ENCODE results near the gene REX1BD. TPM values are rescaled to one million over a fixed set of nuclear protein-coding genes. Genes with fewer than 3 reads are reported as not detected.

REX1BD gene
- total and polyA plus RNA-seq, 4 donors = 25.9 to 71.9 (median 51.4) TPM

GRCh38 chr19:18629166-18630088, 40.8 kb downstream of the REX1BD start:
- TF ChIP-seq NR2F2 (IDR thresholded peaks at IDR 0.05) (peak; percentile 57), GABPA (IDR thresholded peaks at IDR 0.05 in 1 of 2, conservative IDR thresholded peaks at IDR 0.05 in 1 of 2) (no peak), MAX (IDR thresholded peaks at IDR 0.05) (no peak), SP1 (IDR thresholded peaks at IDR 0.05) (peak; percentile 73), YY1 (IDR thresholded peaks at IDR 0.05) (peak; percentile 89)
- H3K9me3 ChIP-seq (ENCODE audit: control insufficient read depth in 4 of 4, low read length in 3 of 4) = no peaks in the 10 kb centered on the region
- H3K36me3 ChIP-seq (ENCODE audit: control insufficient read depth in 4 of 4, insufficient read depth in 3 of 4, low read depth in 1 of 4, low read length in 3 of 4) = no peaks in the 10 kb centered on the region
- H3K9ac ChIP-seq (ENCODE audit: low read depth in 1 of 2, low read length in 2 of 2) = no peak overlapping the region
- 79% methylated on average over 15 of the region's 15 CpGs for WGBS
- H3K27me3 ChIP-seq (ENCODE audit: control insufficient read depth in 4 of 4, insufficient read depth in 4 of 4, low read length in 3 of 4) = no peaks in the 10 kb centered on the region
- no peaks in the 10 kb centered on the region for H3K4me1 ChIP-seq (ENCODE audit: control insufficient read depth in 4 of 4, insufficient read depth in 4 of 4, low read length in 3 of 4)
- H3K27ac ChIP-seq (ENCODE audit: low read depth in 1 of 2, low read length in 2 of 2) = no peak overlapping the region
- DNase-seq (ENCODE audit: low spot score) = no peak
- H3K4me3 ChIP-seq (ENCODE audit: low read depth in 1 of 3, low read length in 3 of 3) = no peak overlapping the region

- no peaks in the 10 kb centered on the region for H3K36me3 ChIP-seq (ENCODE audit: control insufficient read depth in 4 of 4, insufficient read depth in 3 of 4, low read depth in 1 of 4, low read length in 3 of 4)
- TF ChIP-seq GABPA (IDR thresholded peaks at IDR 0.05 in 1 of 2, conservative IDR thresholded peaks at IDR 0.05 in 1 of 2) (no peak), RAD21 (IDR thresholded peaks at IDR 0.05) (no peak), ZBTB33 (IDR thresholded peaks at IDR 0.05) (no peak)
- peaks cover 5 to 16% (median 11%) of the 10 kb centered on the region in 4 donors for H3K4me1 ChIP-seq (ENCODE audit: control insufficient read depth in 4 of 4, insufficient read depth in 4 of 4, low read length in 3 of 4)
- H3K9ac ChIP-seq (ENCODE audit: low read depth in 1 of 2, low read length in 2 of 2) = no peak overlapping the region
- H3K9me3 ChIP-seq (ENCODE audit: control insufficient read depth in 4 of 4, low read length in 3 of 4) = no peaks in the 10 kb centered on the region
- H3K4me3 ChIP-seq (ENCODE audit: low read depth in 1 of 3, low read length in 3 of 3) = no peak overlapping the region
- DNase-seq (ENCODE audit: low spot score) = no peak
- no peak overlapping the region for H3K27ac ChIP-seq (ENCODE audit: low read depth in 1 of 2, low read length in 2 of 2)
- 92% methylated on average over 8 of the region's 8 CpGs for WGBS
- no peaks in the 10 kb centered on the region for H3K27me3 ChIP-seq (ENCODE audit: control insufficient read depth in 4 of 4, insufficient read depth in 4 of 4, low read length in 3 of 4)
Measured at GRCh38 chr19:18633321-18633720, 44.7 kb downstream of the REX1BD start.

GRCh38 chr19:18634612-18635297, 46.2 kb downstream of the REX1BD start:
- WGBS = 57% methylated on average over 12 of the region's 12 CpGs
- no peaks in the 10 kb centered on the region for H3K9me3 ChIP-seq (ENCODE audit: control insufficient read depth in 4 of 4, low read length in 3 of 4)
- no peak for DNase-seq (ENCODE audit: low spot score)
- H3K4me1 ChIP-seq (ENCODE audit: control insufficient read depth in 4 of 4, insufficient read depth in 4 of 4, low read length in 3 of 4) = peaks cover 5 to 17% (median 12%) of the 10 kb centered on the region in 4 donors
- no peak overlapping the region for H3K9ac ChIP-seq (ENCODE audit: low read depth in 1 of 2, low read length in 2 of 2)
- H3K36me3 ChIP-seq (ENCODE audit: control insufficient read depth in 4 of 4, insufficient read depth in 3 of 4, low read depth in 1 of 4, low read length in 3 of 4) = no peaks in the 10 kb centered on the region
- no peaks in the 10 kb centered on the region for H3K27me3 ChIP-seq (ENCODE audit: control insufficient read depth in 4 of 4, insufficient read depth in 4 of 4, low read length in 3 of 4)
- H3K4me3 ChIP-seq (ENCODE audit: low read depth in 1 of 3, low read length in 3 of 3) = no peak overlapping the region
- no peak overlapping the region for H3K27ac ChIP-seq (ENCODE audit: low read depth in 1 of 2, low read length in 2 of 2)
- no peak for TF ChIP-seq RXRA (IDR thresholded peaks at IDR 0.05)
- no peak for TF ChIP-seq SP1 (IDR thresholded peaks at IDR 0.05)
- no peak for TF ChIP-seq FOXA1 (IDR thresholded peaks at IDR 0.05)
- no peak for TF ChIP-seq ATF3 (IDR thresholded peaks at IDR 0.05)
- no peak for TF ChIP-seq RAD21 (IDR thresholded peaks at IDR 0.05)
- TF ChIP-seq HNF4A (conservative IDR thresholded peaks at IDR 0.05) = no peak
- TF ChIP-seq REST (IDR thresholded peaks at IDR 0.05) = no peak
- no peak for TF ChIP-seq MAX (IDR thresholded peaks at IDR 0.05)
- TF ChIP-seq JUND (IDR thresholded peaks at IDR 0.05) = no peak
- no peak for TF ChIP-seq NR2F2 (IDR thresholded peaks at IDR 0.05)
- TF ChIP-seq CTCF (IDR thresholded peaks at IDR 0.05; ENCODE audit: low read depth, low read length, missing input control) = no peak
- TF ChIP-seq HNF4G (IDR thresholded peaks at IDR 0.05) = no peak

All from liver (tissue), 9 donors.